LNCAP (cell line): ENCODE data around the gene TMEM125.

Experiments used
- TF ChIP-seq, protein P1 (sequence below): fragments of 450-650 bp; IDR thresholded peaks from 2 replicates; pipeline ENCODE4 v1.5.1; 2017; ENCODE audit warnings: mild to moderate bottlenecking

Gene TMEM125

DNA sequence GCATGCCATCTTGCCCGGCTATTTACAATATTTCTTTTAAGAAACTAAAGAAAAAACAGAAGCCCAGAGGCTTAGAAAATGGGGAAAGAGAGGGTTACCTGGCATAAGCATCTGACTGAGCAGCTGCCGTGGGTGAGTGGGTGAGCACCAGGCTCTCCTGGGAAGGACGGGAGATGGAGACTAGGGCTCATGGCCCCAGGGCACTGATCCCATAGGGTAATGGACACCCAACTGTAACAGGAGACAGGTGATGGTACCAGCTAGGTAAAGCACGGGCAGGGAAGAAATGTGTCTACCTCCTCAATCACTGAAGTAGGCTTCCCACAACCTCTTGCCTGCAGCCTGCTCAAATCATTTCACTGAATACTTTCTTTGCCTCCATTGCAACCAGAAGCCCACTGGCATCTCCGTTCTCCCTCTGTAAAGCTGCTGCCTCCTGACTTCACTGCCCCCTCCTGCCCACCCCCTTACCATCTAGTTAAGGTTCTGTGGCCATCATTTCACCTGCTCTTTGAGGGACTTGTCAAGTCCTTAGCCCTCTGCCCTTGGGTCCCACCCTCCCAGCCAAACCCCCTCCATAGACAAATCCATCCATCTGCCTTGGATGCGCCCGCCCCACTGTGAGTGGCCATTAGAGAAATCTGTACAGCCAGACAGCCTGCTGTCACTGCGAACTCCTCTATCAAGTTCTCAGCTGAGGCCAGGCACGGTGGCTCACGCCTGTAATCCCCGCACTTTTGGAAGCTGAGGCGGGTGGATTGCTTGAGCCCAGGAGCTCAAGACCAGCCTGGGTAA lies 6.2 kb downstream of the TMEM125 start:
- TF ChIP-seq, protein P1, sequence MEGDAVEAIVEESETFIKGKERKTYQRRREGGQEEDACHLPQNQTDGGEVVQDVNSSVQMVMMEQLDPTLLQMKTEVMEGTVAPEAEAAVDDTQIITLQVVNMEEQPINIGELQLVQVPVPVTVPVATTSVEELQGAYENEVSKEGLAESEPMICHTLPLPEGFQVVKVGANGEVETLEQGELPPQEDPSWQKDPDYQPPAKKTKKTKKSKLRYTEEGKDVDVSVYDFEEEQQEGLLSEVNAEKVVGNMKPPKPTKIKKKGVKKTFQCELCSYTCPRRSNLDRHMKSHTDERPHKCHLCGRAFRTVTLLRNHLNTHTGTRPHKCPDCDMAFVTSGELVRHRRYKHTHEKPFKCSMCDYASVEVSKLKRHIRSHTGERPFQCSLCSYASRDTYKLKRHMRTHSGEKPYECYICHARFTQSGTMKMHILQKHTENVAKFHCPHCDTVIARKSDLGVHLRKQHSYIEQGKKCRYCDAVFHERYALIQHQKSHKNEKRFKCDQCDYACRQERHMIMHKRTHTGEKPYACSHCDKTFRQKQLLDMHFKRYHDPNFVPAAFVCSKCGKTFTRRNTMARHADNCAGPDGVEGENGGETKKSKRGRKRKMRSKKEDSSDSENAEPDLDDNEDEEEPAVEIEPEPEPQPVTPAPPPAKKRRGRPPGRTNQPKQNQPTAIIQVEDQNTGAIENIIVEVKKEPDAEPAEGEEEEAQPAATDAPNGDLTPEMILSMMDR, result no peak

DNA sequence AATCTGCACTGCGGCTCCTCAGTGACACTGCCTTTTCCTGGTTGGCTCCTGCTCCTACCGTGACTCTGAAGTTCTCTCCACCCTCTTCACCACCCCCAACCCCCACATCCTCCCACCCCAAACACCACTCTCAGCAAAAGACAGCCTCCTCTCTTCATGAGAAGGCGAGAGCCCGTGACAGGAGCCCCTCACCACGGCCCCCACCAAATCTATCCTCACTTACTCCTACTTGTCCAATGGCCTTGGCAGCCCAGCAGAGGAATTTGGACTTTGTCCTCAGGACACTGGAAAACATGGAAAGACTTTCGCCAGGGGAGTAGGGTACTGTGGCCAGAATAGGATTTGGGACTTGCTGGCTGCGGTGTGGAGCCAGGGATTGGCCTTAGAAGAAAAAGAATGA lies 6.9 kb downstream of the TMEM125 start:
- TF ChIP-seq, protein P1, result no peak

DNA sequence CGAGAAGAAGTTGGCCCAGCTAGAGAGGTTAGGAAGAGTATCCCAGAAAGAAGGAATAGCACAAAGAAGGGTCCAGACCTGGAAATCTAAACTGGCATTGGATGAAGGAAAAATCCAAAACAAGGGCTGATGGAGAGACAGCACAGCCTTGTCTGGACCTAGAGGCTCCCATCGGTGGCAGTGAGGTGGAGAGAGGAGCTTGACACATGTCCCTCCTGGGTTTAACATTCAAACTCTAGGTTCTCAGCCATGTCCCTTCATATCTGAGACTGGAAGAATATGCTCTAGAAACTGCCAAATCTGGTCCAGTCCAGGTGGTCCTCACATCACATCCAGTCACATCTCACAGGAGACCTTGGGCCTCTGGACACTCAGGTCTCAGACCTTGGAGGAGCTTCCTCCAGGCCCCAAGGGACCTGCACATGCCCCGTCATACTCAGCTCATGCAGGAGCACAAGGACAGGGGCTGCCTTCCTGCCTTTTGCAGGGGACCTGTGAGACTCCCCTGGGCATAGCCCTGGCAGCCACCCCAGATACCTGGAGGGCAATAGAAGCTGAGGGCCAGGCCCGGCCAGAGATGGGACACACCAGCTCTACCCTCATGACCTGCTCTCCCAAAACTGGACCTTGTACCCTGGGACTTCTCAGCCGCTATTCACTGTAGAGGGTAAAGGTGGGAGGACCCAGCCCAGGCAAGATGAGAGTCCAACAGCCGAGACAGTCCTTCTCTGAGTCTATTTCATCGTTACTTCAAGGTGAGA lies 7.5 kb downstream of the TMEM125 start:
- TF ChIP-seq, protein P1, result no peak

DNA sequence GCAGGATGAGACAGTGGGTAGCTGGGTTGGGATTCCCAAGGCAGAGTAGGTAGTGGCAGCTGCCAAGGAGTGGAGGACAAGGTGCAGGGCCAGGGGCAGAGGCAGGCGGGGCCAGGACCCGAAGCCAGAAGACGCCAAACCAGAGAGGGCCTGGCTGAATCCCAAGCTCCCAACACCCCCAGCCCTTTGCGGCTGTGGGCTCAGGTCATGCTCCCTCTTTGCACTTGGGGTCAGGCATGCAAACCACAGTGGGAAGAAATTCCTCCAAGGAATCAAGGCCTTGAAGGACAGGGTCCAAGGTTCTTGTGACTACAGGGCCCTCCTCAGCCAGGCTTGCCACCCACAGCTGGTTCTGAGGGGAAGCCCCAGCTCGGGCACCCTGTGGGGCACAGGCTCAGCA lies 9.4 kb downstream of the TMEM125 start:
- TF ChIP-seq, protein P1, result no peak

DNA sequence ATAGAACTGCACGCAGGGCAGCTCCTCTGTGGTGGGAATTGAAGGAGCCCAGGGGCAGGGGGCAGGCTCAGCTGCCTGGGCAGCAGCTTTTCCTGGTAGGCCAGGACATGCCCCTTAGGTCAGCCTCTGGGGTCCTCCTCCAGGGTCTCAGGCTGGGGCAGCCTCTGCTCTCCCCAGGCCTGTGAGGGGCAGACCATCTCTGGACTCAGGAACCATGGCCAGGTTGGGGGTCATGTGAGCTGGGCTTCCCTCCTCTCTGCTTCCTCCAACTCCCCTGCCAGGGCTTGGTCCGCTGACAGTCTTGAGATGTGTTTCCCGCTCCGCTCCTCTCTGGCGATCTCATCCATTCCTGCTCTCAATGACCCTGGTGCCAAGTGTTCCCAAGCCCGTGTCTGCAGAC lies 9.9 kb downstream of the TMEM125 start:
- TF ChIP-seq, protein P1, result no peak

DNA sequence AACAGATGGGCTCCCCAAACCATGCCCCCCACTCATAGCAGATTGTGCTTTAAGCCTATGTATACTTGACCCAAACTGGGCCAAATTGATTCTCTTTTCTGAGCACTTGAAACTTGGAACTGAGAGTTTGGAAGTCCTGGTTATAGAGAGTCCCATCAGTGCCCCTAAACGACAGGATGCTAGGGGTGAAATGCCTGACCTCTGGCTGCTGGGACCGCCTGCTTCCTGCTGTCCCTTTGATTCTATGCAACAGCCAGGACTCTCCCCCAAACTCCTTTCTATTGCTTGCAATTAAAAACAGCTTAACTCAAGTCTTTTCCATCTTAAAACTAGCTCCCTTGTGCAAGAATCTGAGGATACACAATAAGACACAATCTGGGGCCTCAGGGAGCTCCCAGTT lies 10.9 kb downstream of the TMEM125 start:
- TF ChIP-seq, protein P1, result no peak

DNA sequence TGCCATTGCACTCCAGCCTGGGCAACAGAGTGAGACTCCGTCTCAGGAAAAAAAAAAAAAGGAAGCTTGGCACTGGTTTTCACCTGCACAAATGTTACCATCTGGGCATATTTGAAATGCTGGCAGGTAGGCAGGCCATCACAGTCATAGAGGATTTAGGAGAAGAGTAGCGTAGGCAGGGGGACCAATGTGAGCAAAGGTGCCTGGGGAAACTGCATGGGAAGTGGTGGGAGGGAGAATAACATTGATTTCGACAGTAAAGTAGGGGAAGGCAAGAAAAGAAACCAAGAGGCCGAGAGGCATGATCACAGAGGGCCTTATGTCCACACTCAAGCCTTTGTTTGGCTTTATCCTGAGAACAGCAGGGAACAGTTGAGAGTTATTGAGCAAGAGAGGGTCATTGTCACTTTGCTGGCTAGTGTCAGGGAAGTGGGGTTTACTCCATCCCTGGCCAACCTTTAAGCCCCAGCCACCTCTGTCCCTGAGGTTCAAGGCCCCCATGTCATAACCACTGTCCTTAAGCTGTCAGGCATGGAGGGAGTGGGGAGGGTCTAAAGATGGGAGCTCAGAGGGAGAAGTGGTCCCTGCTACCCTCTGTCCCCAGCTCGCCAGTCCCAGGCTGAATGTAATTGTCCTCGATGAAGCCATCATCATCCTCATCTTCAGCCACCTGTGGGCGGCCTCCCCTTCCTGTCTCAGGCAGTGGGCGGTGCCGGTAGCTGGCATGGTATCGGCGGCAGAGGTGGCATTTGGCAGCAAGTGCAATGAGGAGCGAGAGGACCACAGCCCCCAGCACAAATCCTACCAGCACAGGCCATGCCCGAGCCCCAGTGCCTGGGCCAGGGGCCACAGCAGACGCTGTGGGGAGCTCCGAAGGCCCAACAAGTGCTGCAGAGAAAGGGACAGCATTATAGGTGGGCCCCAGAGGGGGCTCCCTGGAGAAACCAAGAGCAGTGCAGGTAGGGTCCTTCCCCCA lies 12.7 kb downstream of the TMEM125 start:
- TF ChIP-seq, protein P1, result no peak
